HCEC 1CT (cell line): ENCODE measurements around the gene GABRG3.

ENCODE experiments used
- DNase-seq: peaks from one replicate; pipeline ENCODE4 v3.0.0-alpha.2; 2017

Gene GABRG3

GRCh38 chr15:27196691-27197090 is 225.7 kb downstream of the GABRG3 start:
- no peak for DNase-seq

DNA sequence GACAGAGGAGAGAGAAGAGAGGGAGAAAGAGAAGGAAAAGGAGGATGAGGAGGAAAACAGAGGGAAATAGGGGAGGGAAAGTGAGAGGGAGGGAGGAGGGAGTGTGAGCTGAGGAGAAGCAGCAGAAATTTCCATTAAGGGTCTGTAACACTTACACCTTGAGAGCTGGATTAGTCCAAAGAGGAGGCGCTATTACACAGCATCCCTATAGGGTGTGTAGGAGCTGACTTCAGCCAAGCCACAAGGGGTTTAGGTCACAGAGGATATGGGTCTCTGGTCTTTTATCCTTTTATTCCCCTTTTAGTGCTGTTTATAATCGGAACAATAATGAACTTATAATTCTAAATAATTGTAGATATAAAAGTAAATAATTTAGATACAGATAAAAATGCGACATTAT is 230.4 kb downstream of the GABRG3 start:
- DNase-seq = no peak

DNA sequence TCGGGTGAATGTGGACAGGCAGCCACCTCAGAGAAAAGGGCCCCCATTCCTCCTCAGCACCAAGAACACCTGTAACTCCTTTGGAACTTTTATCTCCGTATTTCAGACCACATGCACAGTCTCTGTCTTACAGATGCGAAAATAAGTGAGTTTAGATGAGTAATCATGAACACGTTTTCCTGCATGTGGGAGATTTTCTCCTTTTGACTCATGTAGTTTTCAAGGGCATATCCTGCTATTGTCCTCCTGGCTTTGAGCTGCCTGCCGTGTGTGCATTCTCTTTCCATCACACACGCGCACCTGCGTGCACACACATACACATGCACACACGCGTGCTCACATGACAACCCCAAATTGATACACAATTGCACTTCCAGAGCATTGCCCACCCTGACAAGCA is 239.2 kb downstream of the GABRG3 start:
- no peak for DNase-seq

- DNase-seq = no peak
These were observed 243.1 kb downstream of the GABRG3 start for GRCh38 chr15:27214032-27214431.

DNA sequence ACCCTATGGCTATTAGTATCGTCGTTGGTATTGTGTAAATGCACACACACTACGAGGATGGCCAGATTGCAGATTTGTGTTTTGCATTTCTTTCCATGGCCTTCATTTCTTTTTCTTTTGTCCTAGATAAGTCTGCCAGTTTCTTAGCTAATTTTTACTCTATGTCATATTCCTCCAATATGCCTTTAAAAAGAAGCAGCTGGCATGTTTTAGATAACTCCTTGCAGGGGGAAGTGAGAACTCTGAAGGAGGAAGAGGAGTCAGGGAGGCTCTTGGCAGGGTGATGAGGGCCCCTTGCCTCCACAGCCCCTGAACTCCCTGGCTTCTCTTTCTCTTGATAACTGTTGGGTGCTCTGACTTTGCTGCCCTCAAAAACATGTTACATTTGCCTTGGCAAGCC is 244.0 kb downstream of the GABRG3 start:
- DNase-seq = no peak

DNA sequence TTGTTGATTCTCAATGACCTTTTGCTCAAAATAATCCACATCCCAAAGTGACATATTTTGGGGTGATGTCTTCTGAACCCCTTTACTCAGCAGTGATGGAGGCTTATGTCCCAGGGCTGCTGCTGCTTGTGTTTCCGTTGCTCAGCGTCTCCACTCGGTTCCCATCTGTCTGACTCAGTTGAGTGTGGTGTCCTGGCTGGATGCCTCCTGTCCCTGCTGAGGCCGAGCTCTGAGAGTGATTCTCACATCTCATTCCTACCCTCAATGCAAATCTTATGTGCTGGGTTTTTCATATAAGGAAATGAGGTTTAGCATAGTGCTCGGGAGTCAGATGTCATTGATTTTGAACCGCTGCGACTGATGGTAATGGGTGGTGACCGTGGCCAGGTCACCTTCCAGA is 247.4 kb downstream of the GABRG3 start:
- no peak for DNase-seq

DNA sequence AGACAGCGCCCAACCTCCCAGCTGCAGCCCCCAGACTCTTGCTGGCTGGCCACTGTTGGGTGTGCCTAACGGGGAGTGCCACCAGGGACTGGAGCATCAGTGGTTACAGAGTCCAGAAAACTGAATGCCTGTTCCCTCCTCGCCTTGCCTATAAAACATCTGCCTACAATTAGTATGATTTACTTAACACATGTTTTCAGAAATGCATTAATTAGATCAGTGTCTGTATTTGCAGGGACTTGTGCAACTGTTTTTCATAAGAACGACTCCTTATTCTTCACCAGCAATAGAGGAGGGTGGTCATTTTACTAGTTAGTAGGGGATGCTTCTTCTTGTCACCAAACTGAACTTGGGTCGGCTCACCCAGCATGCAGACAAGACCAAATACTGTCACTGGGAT is 248.7 kb downstream of the GABRG3 start:
- no peak for DNase-seq

GRCh38 chr15:27220199-27220598 is 249.2 kb downstream of the GABRG3 start:
- DNase-seq = no peak

- no peak for DNase-seq
These were observed 251.5 kb downstream of the GABRG3 start for GRCh38 chr15:27222479-27222878.

DNA sequence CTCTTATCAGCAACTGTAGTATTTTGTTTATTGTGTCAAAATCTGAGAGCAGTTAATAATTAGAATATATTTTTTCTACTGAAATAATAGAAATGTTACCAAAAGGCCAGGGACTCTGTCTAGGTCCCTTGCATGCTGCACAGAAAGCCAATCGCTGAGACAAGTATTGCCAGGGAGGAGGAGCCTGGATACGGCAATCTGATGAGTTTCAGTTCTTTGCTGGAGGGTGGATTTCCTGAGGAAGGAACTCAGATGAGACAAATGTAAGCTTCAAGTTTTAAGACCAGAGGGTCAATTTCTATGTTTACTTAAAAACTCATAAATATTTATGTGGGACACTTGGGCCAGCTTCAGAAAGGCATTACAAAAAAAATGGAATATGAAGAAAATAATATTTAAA is 252.2 kb downstream of the GABRG3 start:
- no peak for DNase-seq

DNA sequence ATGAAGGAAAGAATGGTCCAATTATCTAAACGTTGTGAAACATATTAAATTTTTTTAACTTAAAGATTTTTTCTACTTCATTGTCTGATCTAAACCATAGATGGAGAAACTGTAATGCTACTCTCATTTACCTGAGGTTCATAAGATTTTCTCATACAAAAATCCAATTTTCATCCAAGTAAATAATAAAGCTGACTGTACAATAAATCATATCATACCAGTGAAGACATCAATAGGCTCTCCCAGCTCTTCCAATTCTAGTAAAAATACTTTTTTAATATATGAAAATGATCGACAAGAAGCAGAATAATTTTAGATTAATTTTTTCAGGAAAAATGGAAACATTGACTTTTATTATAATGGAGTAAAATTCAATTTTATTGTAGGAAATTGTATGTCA is 260.8 kb downstream of the GABRG3 start:
- no peak for DNase-seq

- DNase-seq = no peak
These were observed 261.9 kb downstream of the GABRG3 start for GRCh38 chr15:27232876-27233275.

DNA sequence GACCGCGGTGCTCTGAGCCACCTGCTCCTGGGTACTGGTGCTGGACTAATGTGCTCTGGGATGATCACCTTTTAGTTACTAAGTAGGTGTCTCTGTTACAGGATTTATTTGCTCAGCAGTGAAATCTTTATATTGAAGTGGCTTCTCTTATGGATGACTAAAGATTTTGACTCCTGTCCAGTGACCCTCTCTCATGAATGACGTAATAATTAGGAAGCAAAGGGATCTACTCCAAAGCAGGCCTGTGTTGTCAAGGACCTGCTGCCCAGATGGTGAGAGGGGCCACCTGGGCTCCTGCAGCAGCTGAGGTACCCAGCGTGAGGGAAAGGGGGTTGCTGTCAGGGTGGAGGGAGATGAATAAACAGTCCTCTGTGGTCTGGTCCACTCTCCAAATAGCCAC is 263.6 kb downstream of the GABRG3 start:
- DNase-seq = no peak

DNA sequence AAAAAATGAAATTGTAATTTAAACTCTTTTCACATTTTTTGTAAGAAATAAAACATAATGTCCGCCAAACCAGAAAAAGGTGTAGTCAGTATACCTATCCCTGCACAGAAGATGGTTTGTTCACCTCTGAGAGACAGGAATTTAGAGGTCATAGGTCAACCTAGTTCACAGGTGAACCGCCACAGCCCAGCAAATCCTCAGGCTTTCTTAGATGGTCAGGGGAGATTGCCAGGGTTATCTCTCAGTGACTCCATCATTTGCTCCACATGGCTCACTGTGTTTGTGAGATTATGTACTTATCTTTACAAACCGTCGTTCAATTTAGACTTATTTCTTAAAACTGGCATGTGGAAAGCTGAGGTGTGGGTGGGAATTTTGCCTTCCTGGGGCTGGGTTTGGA is 264.2 kb downstream of the GABRG3 start:
- DNase-seq = no peak

GRCh38 chr15:27235681-27236080 is 264.7 kb downstream of the GABRG3 start:
- no peak for DNase-seq

DNA sequence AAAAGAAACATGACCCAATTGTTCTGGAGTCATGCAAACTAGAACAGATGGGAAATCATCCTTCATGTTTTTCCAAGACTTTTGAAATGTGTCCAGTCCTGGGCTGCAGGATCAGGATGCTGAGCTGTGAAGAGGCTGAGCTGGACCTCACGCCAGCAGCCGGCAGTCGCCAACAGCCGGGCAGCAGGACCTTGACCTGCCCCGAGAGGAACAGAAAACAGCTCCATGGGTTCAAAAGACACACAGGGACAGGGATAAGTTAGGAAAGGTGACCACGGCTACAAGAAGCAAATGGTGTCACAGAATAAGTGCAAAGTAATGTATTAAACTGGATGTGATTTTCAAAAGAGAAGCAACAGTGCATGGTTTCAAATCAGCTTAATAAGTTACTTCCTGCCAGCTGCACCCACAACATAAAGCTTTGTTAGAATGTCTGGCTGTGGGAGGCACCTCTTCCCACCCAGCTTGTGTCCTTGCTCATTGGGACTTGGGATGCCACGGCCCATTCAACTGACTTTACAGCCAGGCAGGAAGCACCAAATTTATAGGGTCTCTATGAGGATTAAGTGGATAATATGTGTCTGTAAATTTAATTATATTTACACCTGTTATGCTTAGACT is 266.4 kb downstream of the GABRG3 start:
- DNase-seq = no peak

- no peak for DNase-seq
These were observed 267.2 kb downstream of the GABRG3 start for GRCh38 chr15:27238209-27238608.

GRCh38 chr15:27238707-27239423 is 267.9 kb downstream of the GABRG3 start:
- no peak for DNase-seq

DNA sequence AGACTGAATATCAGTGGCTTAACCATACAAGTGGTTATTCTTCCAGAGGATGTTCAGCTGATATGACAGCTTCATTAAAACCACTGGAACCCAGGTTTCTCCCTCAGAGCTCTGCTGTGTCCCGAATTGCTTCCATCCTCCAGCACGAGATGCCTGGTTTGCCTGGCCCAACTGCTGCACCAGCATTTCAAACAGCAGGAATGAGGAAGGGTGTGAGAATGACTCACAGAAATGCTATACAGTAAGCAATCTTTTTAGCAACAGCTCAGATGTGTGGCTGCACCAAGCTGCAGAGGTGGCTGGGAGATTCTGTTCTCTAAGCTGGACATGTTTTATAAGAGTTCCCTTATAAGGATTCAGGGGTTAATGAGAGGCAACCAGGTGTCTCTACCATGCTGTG is 271.0 kb downstream of the GABRG3 start:
- DNase-seq = no peak

- no peak for DNase-seq
These were observed 273.1 kb downstream of the GABRG3 start for GRCh38 chr15:27244047-27244446.

GRCh38 chr15:27248251-27248650 is 277.3 kb downstream of the GABRG3 start:
- DNase-seq = no peak

DNA sequence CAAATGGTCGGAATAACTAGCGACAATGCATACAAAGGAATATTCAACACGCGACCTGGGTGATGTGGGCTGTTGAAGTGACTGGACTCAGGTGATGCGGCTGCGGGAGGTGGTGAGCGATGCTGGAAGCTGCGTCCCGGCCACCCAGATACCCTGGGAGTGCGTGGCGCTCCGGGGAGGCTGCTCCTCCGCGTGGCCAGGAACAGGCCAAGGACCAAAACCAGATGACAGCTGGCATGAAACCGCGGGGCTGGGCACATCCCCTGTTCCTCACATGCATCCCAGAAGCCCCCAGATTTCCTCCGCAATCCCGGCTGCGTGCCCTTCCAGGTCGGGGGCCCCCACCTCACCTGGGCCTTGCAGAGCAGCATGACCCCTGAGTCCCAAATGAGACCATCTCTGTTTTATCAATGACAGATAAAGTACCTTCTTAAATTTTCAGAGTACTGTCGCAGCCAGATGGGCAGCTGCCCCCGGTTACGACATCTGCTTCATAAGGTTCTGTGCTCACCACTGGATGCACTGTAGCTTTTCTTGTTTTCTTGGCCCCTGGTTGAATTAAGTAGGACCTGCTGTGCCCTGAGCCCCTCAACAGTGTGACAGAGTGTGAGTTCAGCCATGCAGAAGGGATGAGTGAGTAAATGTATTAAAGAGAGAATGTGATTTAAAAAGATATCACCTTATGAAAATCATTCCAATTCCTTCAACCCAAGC is 278.2 kb downstream of the GABRG3 start:
- DNase-seq = no peak

DNA sequence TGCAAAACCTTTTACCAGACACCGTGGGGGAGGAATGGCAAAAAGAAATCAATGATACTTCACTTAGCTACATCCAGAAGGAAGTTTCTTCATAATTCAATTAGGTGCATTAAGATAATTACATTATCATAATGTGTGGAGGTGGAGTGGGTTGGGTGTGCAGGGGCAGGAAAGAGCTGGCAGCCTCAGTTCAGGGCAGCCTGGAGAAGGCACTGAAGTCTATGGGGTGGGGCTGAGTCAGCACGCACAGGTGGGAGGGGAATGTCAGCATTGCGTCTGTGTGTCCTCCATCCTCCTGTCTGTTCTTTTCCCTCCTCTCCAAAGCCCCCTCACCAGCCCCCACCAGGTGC is 278.8 kb downstream of the GABRG3 start:
- no peak for DNase-seq

DNA sequence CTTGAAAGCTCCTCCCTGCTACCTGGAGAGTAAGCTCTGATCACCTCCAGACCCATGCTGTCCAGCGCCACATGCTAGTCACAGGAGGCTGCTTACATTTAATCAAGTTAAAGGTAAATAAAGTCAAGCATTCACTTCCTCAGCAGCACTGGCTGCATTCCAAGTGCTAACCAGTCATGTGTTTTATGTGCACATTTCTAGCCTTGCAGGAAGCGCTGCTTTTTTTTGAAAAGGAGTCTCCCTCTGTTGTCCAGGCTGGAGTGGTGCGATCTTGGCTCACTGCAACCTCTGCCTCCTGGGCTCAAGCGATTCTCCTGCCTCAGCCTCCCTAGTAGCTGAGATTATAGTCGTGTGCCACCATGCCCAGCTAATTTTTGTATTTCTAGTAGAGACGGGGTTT is 279.2 kb downstream of the GABRG3 start:
- DNase-seq = no peak

DNA sequence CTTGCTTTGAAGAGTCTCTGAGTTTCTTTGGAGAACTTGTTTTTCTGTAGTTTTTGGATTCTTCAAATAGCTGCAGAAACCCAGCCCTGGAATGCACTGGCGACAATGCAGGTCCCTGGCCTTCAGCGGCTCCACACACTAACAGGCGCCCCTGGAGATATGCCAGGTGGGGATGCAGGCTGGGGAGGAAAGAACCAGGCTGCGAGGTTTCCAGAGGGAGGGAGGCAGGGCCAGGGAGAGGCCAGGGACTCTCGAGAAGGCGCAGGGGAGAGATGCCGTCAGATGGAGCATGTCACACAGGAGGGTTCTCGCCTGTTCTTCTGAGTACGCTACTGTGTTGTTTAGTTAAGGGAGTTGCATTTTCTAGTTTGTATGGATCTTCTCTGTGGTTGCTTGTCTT is 283.1 kb downstream of the GABRG3 start:
- DNase-seq = no peak
